ENCODE measurements around the gene FXR1.

The FXR1 gene

DNA sequence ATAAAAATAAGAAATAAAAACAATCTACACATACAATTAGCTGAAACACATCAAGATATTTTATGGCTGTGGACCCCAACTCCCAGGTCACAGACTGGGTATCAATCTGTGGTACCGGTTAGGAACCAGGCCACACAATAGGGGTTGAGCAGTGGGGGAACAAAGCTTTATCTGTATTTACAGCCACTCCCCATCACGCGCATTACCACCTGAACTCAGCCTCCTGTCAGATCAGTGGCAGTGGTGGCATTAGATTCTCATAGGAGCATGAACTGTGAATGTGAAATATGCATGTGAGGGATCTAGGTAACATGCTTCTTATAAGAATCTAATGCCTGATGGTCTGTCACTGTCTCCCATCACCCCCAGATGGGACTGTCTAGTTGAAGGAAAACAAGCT lies 94.8 kb downstream of the FXR1 start:
- DNase-seq (ENCODE audit: low spot score): no peak

DNA sequence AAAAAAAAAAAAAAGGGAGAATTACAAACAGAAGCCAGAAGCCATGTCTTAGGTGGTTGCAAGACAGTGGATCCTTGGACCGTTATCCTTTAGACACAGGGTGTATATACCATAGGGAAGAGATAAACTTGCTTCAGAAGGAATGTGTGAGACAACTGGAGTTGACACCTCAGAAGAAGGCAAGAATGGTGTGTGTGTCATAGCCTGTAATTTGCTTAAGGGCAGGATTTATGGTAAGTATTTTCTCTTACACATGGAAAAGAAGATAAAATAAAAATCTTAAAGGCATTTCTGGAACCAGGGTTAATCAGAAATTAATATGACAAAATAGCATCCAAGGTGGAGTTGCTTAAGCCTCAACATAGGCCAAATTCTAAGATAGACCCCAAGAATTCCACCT lies 96.3 kb downstream of the FXR1 start:
- DNase-seq (ENCODE audit: low spot score): no peak

DNA sequence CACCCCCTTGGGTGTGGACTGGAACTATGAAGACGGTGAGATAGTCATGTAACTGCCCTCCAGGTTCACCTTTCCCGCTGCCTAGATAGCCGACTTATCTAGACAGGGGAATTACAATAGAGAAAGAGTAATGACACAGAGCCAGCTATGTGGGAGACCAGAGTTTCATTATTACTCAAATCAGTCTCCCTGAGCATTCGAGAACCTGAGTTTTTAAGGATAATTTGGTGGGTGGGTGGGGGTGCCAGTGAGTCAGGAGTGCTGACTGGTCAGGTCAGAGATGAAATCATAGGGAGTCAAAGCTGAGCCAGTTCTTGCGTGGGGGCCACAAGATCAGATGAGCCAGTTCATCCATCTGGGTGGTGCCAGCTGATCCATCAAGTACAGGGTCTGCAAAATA lies 96.8 kb downstream of the FXR1 start:
- DNase-seq (ENCODE audit: low spot score): no peak

DNA sequence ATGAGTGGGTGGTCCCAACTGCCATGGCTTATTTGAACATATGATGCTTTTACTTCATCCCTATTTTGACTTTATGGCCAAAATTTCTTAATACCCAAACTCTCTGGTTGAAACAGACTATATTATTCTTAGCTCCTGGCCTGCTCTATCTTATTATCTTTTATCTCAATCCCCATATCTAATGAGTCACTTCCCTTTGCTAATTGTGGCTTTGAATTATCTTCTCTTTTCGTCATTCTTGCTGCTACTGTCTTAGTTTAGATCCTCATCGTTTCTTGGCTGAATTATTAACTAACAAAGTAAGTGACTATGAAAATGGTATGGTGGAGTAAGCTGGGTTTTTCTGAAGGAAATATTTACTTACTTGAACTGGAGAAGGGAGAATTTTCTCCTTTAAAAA lies 105.2 kb downstream of the FXR1 start:
- DNase-seq (ENCODE audit: low spot score): no peak

DNA sequence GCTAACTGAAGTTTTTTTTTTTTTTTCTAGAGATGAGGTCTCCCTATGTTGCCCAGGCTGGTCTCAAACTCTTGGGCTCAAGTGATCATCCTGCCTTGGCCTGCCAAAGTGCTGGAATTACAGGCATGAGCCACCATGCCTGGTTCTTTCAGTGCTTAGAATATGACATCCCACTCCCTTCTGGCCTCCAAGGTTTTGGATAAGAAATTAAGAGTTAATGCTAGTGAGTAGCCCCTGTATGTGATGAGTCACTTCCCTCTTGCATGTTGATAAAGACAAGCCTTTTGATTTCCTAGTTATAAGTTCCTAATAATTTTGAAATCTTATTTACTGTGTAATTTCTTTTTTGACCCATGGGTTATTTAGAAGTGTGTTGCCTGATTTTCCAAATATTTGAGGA lies 112.7 kb downstream of the FXR1 start:
- DNase-seq (ENCODE audit: low spot score): no peak

DNA sequence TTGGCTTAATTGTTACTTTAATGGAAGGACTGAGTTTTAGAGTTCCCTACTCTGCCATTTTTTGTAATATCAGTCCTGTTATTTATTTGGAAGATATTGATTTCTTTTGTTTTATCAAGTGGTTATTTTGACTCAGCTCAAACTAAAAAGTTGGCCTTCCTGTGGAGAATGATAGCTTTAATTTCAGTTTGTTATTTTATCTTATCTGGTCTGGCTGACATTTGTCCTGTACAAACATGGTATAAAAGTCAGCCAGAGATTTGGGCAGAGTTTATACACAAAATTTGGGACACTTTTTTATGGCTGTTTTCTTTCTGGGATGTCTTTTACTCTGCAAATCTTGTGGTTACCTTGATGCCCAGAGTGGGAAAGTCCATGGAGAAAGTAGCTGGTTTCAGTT lies 118.5 kb downstream of the FXR1 start:
- no peak for DNase-seq (ENCODE audit: low spot score)

All from CD4-positive, alpha-beta T cell treated with Interleukin-6 at 100 ng/mL for 8 hours (primary cell).